ENCODE measurements around the gene TKT.

- TF ChIP-seq CTCF (IDR thresholded peaks at IDR 0.05; ENCODE audit: low read depth, low read length) = no peak
- TF ChIP-seq POLR2A (IDR thresholded peaks at IDR 0.05; ENCODE audit: extremely low read depth, insufficient read length) = no peak
These were observed 34.5 kb downstream of the TKT start for GRCh38 chr3:53221345-53221744.
